NCI-H2196 treated with DMSO at 0.1 percent for 48 hours (cell line): ENCODE results near the gene EEF1E1.
A peak's percentile ranks its signal among the peaks of the same experiment; 100 is the strongest.
"Not testable (repeated sequence)": the region's sequence is repeated elsewhere in the genome, so short reads cannot be mapped to it uniquely, and the experiment has no call there.

Experiments
- DNase-seq: peaks from one replicate; lab custom pipeline; 2025; ENCODE audit not compliant: unreplicated experiment; lab: John Stamatoyannopoulos, UW

Gene EEF1E1

GRCh38 chr6:8064638-8065518 is 37.5 kb downstream of the EEF1E1 start:
- DNase-seq = no peak

- DNase-seq = peak; percentile 93
These were observed 38.3 kb downstream of the EEF1E1 start, which contains the start of gene BLOC1S5 for GRCh38 chr6:8063761-8064637. TSS of gene BLOC1S5 (minus strand) at chr6:8064389. CDS start at chr6:8064376, 13 bp downstream.

DNA sequence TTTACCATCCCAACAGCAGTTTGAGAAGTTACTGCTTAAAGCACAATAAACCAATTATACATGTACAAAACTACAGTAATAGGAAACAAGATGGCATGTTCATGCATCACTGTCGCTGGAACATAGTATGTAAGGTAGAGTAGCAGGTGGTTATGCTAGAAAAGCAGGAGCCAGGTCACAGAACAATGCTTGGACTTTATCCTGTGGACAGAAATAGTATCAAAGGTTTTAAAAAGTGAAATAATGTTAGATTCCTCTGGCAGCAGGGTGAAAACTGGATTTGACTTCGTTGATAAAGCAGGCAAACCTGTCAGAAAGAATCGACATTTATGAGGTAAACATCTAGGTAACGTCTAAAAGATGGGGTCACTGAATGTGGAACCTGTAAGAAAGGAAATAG is 40.6 kb downstream of the EEF1E1 start:
- no peak for DNase-seq

DNA sequence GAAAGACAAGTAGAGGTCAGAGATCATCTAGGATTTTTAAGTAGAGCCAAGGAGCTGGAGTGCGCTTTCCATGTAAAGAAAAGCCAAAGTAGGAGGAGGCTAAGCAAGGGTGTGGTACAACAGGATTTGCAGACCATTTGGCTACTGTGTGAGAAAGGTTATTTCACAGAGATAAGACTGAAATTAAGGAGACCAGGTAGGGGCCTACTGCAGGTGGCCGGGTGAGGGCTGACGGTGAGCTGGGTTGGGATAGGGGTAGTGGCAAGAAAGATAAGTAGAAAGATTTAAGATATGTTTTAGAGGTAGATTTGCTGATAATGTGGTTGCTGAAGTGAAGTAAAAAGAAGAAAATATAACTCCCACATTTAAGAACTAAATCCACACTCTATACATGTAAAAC is 42.0 kb downstream of the EEF1E1 start:
- DNase-seq = no peak

GRCh38 chr6:8059129-8059528 is 43.2 kb downstream of the EEF1E1 start:
- no peak for DNase-seq

- no peak for DNase-seq
These were observed 44.6 kb downstream of the EEF1E1 start for GRCh38 chr6:8057793-8058192.

GRCh38 chr6:8057263-8057662 is 45.1 kb downstream of the EEF1E1 start:
- DNase-seq = no peak

DNA sequence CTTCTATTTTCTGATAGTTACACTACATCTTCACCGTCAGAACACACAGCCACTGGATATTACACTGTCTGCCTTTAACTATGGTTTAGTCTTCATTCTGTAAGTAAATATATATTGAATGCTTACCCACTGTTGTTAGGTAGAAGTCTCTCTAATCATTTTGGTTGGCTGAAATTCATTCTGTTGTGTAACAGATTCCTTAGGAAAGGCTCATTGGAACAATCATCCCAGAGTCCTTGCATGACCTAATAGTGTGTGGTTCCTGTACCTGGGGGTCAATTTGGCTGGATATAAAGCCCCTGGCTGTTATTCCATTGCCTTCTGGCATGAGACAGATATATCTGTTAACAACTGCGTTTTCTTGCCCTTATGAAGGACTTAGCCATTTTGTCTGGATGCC is 48.1 kb downstream of the EEF1E1 start:
- DNase-seq = no peak

- DNase-seq = no peak
These were observed 54.6 kb downstream of the EEF1E1 start for GRCh38 chr6:8047541-8048292.

- DNase-seq = not testable (repeated sequence)
These were observed 56.6 kb downstream of the EEF1E1 start for GRCh38 chr6:8045769-8046168.

DNA sequence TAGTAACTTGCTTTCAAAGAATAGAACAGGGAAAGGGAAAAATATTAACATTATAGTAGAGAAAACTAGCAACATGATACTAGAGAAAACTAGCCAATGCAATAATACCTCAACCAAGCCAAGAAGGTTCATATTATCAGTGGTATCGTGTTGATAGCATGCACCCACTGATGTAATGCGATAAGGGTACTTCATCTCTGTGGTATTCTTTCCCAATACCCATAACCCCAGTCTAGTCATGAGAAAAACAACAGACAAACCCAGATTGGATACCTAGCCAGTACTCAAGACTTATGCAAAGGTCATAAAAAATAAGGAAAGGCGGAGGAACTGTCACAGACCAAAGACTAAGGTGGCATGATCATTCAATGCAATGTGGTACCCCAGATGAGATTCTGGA is 59.1 kb downstream of the EEF1E1 start:
- DNase-seq = no peak

DNA sequence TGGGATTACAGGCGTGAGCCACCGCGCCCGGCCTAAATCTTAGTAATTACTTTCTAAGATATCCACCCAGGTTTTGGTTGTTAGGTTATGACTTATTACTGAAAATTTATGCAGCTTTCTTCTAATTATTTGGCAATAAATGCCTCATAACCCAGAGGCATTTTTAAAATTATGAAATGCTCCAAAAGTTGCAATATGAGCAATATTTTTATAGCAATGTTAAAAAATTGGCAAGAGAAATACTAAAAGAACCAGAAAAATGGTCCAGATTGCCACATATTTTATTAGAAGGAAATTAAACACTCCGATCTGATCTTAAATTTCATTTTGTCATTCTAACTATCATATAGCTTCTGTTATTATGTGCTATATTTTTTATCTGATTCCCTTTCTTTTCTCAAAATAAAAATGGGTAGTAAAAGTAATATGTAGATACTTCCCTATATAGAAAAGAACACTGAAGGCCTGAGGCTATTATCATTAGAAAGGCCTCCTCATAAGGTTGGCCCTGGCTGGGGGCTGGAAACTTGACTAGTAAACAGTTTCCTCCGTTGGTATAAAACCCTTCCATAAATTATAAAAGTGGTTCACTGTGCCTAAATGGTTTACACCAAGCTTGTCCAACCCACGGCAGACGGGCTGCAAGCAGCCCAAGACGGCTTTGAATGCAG is 60.3 kb downstream of the EEF1E1 start:
- DNase-seq = no peak

DNA sequence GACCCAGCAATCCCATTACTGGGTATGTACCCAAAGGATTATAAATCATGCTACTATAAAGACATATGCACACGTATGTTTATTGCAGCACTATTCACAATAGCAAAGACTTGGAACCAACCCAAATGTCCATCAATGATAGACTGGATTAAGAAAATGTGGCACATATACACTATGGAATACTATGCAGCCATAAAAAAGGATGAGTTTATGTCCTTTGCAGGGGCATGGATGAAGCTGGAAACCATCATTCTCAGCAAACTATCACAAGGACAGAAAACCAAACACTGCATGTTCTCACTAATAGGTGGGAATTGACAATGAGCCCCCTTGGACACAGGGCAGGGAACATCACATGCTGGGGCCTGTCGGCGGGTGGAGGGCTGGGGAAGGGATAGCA is 68.2 kb downstream of the EEF1E1 start:
- not testable (repeated sequence) for DNase-seq

- DNase-seq = no peak
These were observed 71.4 kb downstream of the EEF1E1 start for GRCh38 chr6:8030920-8031319.
